ENCODE measurements around the gene TMEM132D. TPM values are rescaled to one million over a fixed set of nuclear protein-coding genes. Genes with fewer than 3 reads are reported as not detected.

TMEM132D gene
- polyA plus RNA-seq, 1 experiment, result 0.02 TPM

DNA sequence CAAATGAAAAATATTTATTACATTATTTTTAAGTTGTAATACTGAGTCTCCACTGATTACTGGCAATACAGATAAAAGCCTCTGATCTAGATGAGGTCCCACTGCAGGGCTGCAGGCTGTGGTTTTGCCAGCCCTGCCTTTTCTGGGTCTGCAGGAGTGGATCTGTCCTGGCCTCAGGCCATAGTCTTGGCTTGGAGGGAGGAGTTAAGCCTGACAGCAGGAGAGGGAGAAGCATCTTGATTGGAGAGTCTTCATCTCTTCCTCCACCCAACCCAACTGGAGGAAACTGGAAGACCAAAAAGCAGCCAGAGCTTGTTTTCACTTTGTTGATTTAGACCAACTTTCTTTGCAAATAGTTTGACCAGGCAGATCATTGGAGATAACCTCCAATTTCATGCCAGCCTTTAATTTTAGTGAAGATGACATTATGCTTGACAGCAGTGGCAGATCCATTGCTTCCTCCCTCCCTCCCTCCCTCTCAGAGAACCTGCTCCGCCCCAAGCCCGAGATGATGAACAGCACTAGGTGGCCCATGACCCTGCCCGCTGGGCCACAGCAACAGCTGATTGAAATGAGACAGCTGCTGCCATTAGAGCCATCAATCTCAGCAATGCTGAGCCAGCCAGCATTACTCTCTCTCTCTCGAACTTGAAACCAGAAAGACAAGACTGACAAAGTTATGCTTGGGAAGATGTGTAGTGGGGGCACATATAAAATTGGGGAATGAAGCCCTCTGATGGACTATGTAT, 828.2 kb downstream of the TMEM132D start:
- Histone ChIP-seq H3K27me3 (ENCODE audit: control insufficient read depth, insufficient read depth, low read length) (no peaks in the 10 kb centered on the region), H3K4me3 (ENCODE audit: low read depth, low read length) (no peak overlapping the region), H3K36me3 (ENCODE audit: control insufficient read depth, insufficient read depth, low read length) (no peaks in the 10 kb centered on the region)
- ChIA-PET POLR2A (no interaction called here), CTCF (no interaction called here)
- no peak for DNase-seq (ENCODE audit: low read depth)
- TF ChIP-seq, protein P1, sequence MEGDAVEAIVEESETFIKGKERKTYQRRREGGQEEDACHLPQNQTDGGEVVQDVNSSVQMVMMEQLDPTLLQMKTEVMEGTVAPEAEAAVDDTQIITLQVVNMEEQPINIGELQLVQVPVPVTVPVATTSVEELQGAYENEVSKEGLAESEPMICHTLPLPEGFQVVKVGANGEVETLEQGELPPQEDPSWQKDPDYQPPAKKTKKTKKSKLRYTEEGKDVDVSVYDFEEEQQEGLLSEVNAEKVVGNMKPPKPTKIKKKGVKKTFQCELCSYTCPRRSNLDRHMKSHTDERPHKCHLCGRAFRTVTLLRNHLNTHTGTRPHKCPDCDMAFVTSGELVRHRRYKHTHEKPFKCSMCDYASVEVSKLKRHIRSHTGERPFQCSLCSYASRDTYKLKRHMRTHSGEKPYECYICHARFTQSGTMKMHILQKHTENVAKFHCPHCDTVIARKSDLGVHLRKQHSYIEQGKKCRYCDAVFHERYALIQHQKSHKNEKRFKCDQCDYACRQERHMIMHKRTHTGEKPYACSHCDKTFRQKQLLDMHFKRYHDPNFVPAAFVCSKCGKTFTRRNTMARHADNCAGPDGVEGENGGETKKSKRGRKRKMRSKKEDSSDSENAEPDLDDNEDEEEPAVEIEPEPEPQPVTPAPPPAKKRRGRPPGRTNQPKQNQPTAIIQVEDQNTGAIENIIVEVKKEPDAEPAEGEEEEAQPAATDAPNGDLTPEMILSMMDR (IDR thresholded peaks at IDR 0.05; ENCODE audit: insufficient read depth, low read depth, low read length), result no peak

DNA sequence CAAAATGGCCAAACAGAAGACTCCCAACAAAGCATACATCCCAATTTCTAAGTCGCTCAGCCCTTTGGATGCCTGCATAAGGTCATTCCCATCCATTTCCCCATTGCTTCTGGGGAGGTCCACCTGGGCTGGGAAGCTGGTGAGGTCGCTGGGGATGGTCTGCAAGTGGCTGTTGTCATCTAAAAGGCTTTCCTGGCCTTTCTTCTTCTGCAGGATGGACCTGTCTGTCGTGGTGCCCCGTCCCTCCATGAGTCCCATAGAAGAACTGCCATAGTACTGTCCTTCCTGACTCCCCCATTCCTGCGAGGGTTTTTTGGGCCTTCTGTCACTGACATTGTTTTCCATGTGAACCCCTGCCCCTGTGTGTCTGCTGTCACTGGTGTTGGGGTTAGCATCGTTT, 829.4 kb downstream of the TMEM132D start:
- ChIA-PET POLR2A (no interaction called here), CTCF (no interaction called here)
- no peak overlapping the region for H3K4me3 ChIP-seq (ENCODE audit: low read depth, low read length)
- H3K36me3 ChIP-seq (ENCODE audit: control insufficient read depth, insufficient read depth, low read length), result no peaks in the 10 kb centered on the region
- no peak for DNase-seq (ENCODE audit: low read depth)
- TF ChIP-seq, protein P1 (IDR thresholded peaks at IDR 0.05; ENCODE audit: insufficient read depth, low read depth, low read length), result no peak
- no peaks in the 10 kb centered on the region for H3K27me3 ChIP-seq (ENCODE audit: control insufficient read depth, insufficient read depth, low read length)

DNA sequence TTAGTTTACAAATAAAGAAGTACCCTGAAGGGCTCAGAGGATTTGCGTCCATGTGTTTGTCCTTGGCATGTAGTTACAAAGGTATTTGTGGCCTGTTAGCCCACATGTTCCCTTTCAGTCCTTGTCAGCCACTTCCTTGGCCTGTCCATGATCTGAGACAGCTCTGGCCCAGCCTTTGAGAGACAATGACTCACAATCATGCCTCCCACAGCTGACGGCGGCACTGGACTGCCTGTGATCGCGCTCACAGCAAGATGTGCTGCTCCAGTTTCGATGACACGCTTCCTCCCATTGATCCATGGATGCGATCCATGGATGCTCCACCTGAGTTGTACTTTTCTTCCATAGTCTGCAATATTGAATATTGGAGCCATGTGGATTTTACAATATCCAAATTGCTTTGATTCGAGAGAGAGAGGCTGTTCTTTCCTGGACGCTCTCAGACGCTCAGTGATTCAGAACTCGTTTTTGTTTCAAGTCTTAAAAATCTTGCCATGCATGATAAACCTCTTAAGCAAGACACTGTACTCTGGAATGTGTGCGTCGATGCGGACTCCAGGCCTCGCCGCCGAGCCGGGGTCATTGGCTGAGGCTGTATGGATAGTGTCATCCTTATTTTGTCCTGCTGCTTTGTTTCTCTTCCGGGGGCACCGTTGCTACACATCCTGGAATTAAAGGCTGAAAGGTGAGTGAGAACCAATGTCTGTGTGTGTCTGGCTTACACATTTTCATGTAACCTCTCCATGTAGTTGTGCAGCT, 830.5 kb downstream of the TMEM132D start:
- Histone ChIP-seq H3K27me3 (ENCODE audit: control insufficient read depth, insufficient read depth, low read length) (no peaks in the 10 kb centered on the region), H3K4me3 (ENCODE audit: low read depth, low read length) (no peak overlapping the region), H3K36me3 (ENCODE audit: control insufficient read depth, insufficient read depth, low read length) (no peaks in the 10 kb centered on the region)
- DNase-seq (ENCODE audit: low read depth), result no peak
- TF ChIP-seq, protein P1 (IDR thresholded peaks at IDR 0.05; ENCODE audit: insufficient read depth, low read depth, low read length), result no peak
- ChIA-PET CTCF (no interaction called here), POLR2A (no interaction called here)

DNA sequence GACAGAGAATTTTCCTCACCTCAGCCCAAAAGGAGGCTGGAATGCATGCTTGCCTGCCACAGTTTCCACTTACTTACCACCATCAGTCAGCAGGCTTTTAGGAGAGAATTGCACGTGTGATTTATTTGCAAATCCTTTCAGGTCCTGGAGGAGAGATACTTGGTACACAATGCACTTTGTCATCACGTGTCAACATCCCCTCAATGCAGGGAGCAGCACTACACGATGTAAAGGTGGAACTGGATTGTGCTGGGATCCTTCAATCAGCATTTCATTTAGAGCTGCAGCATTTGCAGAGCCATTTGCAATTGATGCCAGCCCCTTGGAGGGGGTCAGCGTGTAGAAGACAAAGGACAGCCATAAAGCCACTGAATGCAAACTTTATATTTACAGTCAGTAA, 832.5 kb downstream of the TMEM132D start:
- DNase-seq (ENCODE audit: low read depth), result no peak
- Histone ChIP-seq H3K27me3 (ENCODE audit: control insufficient read depth, insufficient read depth, low read length) (no peaks in the 10 kb centered on the region), H3K4me3 (ENCODE audit: low read depth, low read length) (no peak overlapping the region), H3K36me3 (ENCODE audit: control insufficient read depth, insufficient read depth, low read length) (no peaks in the 10 kb centered on the region)
- TF ChIP-seq, protein P1 (IDR thresholded peaks at IDR 0.05; ENCODE audit: insufficient read depth, low read depth, low read length), result no peak
- CTCF ChIA-PET, result no interaction called here
- POLR2A ChIA-PET, result no interaction called here

DNA sequence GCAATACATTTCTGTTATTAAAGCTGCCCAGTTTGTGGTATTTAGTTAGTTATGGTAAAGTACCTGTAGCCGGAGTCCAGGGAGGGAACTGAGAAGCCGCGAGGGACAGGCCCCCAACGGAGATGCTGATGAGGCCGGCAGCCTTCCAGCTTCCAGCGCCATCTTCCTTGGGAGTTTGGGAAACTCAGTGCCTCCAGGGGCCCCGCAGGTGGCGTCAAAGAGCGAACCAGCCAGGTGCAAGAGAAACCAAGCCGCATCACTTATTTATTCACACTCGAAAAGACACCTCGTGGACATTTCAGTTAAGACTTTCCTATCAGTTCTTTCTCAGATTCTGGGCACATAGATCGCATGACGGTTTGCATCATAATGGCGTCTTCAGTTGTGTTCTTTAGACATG, 833.9 kb downstream of the TMEM132D start:
- Histone ChIP-seq H3K4me3 (ENCODE audit: low read depth, low read length) (no peak overlapping the region), H3K36me3 (ENCODE audit: control insufficient read depth, insufficient read depth, low read length) (no peaks in the 10 kb centered on the region), H3K27me3 (ENCODE audit: control insufficient read depth, insufficient read depth, low read length) (no peaks in the 10 kb centered on the region)
- POLR2A ChIA-PET, result no interaction called here
- TF ChIP-seq, protein P1 (IDR thresholded peaks at IDR 0.05; ENCODE audit: insufficient read depth, low read depth, low read length), result no peak
- CTCF ChIA-PET, result no interaction called here
- no peak for DNase-seq (ENCODE audit: low read depth)
